Stimulated activated CD8-positive, alpha-beta memory T cell treated with anti-CD3 and anti-CD28 coated beads, Interleukin-4, amount 100 ng/mL, for 48 hours (primary cell): Measurements from ENCODE around the gene IRX2.

Source experiments
- DNase-seq: peaks from one replicate; pipeline ENCODE4 v3.0.0-alpha.2; 2020

The IRX2 gene

GRCh38 chr5:2711446-2712425, 39.7 kb downstream of the IRX2 start:
- no peak for DNase-seq

GRCh38 chr5:2710910-2711309, 40.6 kb downstream of the IRX2 start:
- DNase-seq: no peak

- no peak for DNase-seq
Measured at GRCh38 chr5:2709976-2710689, 41.3 kb downstream of the IRX2 start.

GRCh38 chr5:2708751-2709150, 42.7 kb downstream of the IRX2 start:
- DNase-seq: no peak

GRCh38 chr5:2708132-2708531, 43.3 kb downstream of the IRX2 start:
- DNase-seq: no peak

GRCh38 chr5:2705861-2706260, 45.6 kb downstream of the IRX2 start:
- DNase-seq: no peak

- DNase-seq: no peak
Measured at GRCh38 chr5:2704806-2705645, 46.5 kb downstream of the IRX2 start.

- no peak for DNase-seq
Measured at GRCh38 chr5:2704111-2704510, 47.4 kb downstream of the IRX2 start.

DNA sequence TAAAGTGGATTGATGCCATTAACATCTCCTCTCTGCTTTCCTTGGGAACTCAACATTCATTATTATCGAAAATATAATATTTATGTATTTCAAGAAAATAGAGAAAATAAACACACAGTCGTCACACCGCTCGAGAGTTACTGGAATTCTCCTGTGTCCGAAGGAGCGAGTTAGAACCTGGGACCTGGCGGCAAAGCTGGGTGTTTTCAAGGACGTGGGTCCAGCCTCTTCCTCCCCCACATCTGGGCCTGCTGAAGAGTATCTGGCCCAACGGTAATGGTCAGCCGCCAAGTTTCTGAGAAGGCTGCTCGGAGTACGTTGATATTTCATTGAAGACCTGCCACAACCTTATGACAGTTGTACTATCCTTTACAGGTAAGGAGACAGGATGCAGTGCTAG, 47.9 kb downstream of the IRX2 start:
- no peak for DNase-seq

DNA sequence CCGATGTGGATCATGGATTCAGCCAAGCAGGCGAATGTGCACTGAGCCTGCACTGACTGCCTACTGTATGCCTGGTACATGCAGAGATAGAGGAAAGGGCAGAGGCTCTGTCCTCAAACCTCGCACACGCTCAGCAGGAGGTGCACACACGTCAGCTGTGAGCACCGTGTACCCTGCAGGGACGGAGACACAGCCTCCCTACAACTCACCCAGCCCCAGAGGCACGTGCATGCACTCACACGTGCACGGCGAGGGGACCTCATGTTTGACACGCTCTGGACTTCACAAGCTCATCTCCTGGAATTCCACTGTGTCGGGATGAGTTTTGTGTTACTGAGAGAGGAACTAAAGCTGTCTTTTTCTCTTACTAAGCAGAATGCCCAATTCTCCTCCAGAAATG, 48.4 kb downstream of the IRX2 start:
- no peak for DNase-seq

- DNase-seq: no peak
Measured at GRCh38 chr5:2702096-2702879, 49.2 kb downstream of the IRX2 start.

- DNase-seq: no peak
Measured at GRCh38 chr5:2701592-2701991, 49.9 kb downstream of the IRX2 start.

DNA sequence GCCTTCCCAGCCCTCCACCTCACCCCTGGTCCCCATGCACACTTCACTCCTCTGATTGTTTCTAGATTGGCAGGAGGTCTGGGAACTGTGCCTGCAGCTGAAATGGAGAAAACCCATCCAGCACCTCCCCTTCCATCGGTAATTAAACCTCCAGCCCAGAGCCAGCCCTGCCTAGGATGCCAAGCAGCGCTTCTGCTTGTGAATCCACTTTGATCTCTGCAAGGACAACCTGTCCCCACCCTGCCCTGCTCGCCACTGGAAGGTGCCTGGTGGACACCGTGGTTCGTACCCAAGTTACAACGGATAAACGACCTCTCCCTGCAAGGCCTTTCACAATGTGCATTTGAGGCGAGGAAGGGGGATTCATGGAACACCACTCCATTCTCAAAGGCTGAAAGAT, 50.6 kb downstream of the IRX2 start:
- no peak for DNase-seq

GRCh38 chr5:2699686-2700085, 51.8 kb downstream of the IRX2 start:
- DNase-seq: no peak

DNA sequence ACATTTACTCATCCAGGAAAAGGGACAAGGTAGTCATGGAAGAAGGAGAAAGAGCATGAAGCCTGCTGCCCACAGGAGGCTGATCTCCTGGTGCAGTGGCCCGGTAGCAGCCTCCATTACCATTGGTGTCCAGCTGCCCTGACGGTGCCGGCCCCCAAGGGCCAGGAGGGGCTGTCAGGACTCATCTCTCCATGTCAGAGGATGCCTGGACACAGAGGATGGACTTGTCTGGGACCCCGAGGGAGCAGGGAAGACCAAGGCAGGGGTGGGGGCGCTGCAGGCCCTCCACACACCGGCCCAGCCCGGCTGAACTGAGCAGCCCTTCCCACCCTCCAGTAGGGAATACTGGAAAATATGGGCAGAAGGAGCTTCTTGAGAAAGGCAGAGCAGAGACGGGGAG, 52.2 kb downstream of the IRX2 start:
- no peak for DNase-seq

- no peak for DNase-seq
Measured at GRCh38 chr5:2698581-2698980, 52.9 kb downstream of the IRX2 start.

GRCh38 chr5:2697446-2698200, 53.9 kb downstream of the IRX2 start:
- no peak for DNase-seq

- DNase-seq: no peak
Measured at GRCh38 chr5:2697041-2697440, 54.4 kb downstream of the IRX2 start.
